HEK293 (cell line): ENCODE data around the gene SRD5A1.

ENCODE experiments used
- CTCF ChIA-PET: fragments of 350-600 bp; formaldehyde crosslinking; extraction: SDS; loops from one replicate; lab custom pipeline; 2021; ENCODE audit warnings: antibody characterized with exemption; lab: Yijun Ruan, JAX
- POLR2A ChIA-PET: fragments of 300-600 bp; formaldehyde crosslinking; extraction: SDS; loops from one replicate; lab custom pipeline; 2020; ENCODE audit warnings: antibody characterized with exemption, inconsistent platforms; lab: Yijun Ruan, JAX
- H3K27ac ChIP-seq: fragments of 200-500 bp; sonication (Bioruptor generic); 2 replicates; pipeline ENCODE4 v1.5.1; 2014; ENCODE audit warnings: low read depth, low read length, control low read depth, inconsistent platforms; ENCODE audit errors: extremely low read depth
- H3K36me3 ChIP-seq, 2 experiments: fragments of 200-500 bp in 1 of 2; sonication (Bioruptor generic) in 1 of 2; 1 replicate in 1 of 2; 2 replicates in 1 of 2; pipeline ENCODE4 v1.5.1; 2014 to 2017; ENCODE audit warnings: inconsistent platforms in 2 of 2, low read length in 2 of 2; ENCODE audit not compliant: control insufficient read depth in 2 of 2, insufficient read depth in 1 of 2
- H3K4me1 ChIP-seq: fragments of 200-500 bp; sonication (Bioruptor generic); 2 replicates; pipeline ENCODE4 v1.5.1; 2014; ENCODE audit warnings: mild to moderate bottlenecking, low read length, inconsistent platforms; ENCODE audit not compliant: control insufficient read depth, insufficient read depth
- H3K4me3 ChIP-seq: 2 replicates; pipeline ENCODE4 v1.5.1; 2011; ENCODE audit warnings: low read depth, mild to moderate bottlenecking, control low read depth, low read length, moderate library complexity
- H3K9me3 ChIP-seq: fragments of 200-500 bp; sonication (Bioruptor generic); 2 replicates; pipeline ENCODE4 v1.5.1; 2014; ENCODE audit warnings: low read depth, low read length, inconsistent platforms; ENCODE audit not compliant: control insufficient read depth, insufficient read depth
- GFI1B ChIP-seq: fragments of 450-650 bp; formaldehyde crosslinking; IDR thresholded peaks from 2 replicates; pipeline ENCODE4 v1.5.1; 2016; ENCODE audit warnings: missing biosample characterization, missing genetic modification characterization
- KLF8 ChIP-seq: fragments of 450-650 bp; formaldehyde crosslinking; IDR thresholded peaks from 2 replicates; pipeline ENCODE4 v1.5.1; 2016; ENCODE audit warnings: missing biosample characterization, missing genetic modification characterization
- SETDB1 ChIP-seq: IDR thresholded peaks from one replicate; pipeline ENCODE4 v1.6.1; 2017; ENCODE audit warnings: mild to moderate bottlenecking, low read length, moderate library complexity, mixed read lengths; ENCODE audit not compliant: insufficient read length
- WT1 ChIP-seq: fragments of 450-650 bp; formaldehyde crosslinking; IDR thresholded peaks from 2 replicates; pipeline ENCODE4 v1.5.1; 2016; ENCODE audit warnings: missing biosample characterization, missing genetic modification characterization
- ZBTB48 ChIP-seq: fragments of 450-650 bp; formaldehyde crosslinking; IDR thresholded peaks from 2 replicates; pipeline ENCODE4 v1.5.1; 2016; ENCODE audit warnings: missing biosample characterization, missing genetic modification characterization
- ZBTB7A ChIP-seq: fragments of 450-650 bp; formaldehyde crosslinking; IDR thresholded peaks from 2 replicates; pipeline ENCODE4 v1.5.1; 2016; ENCODE audit warnings: low read depth, missing biosample characterization, missing genetic modification characterization
- ZNF175 ChIP-seq: fragments of 450-650 bp; formaldehyde crosslinking; IDR thresholded peaks from 2 replicates; pipeline ENCODE4 v1.5.1; 2016; ENCODE audit warnings: missing biosample characterization, missing genetic modification characterization
- ZNF223 ChIP-seq: fragments of 450-650 bp; formaldehyde crosslinking; IDR thresholded peaks from 2 replicates; pipeline ENCODE4 v1.5.1; 2016; ENCODE audit warnings: missing biosample characterization, missing genetic modification characterization
- ZNF274 ChIP-seq, 2 experiments: fragments of 200-500 bp in 1 of 2; fragments of 450-650 bp in 1 of 2; sonication (Bioruptor generic) in 1 of 2; formaldehyde crosslinking in 1 of 2; IDR thresholded peaks; 2 replicates each; pipeline versions ENCODE4 v1.5.1 to v1.6.1; 2014 to 2016; ENCODE audit warnings: borderline replicate concordance in 1 of 2, inconsistent platforms in 1 of 2, low read length in 1 of 2, missing biosample characterization in 1 of 2, missing genetic modification characterization in 1 of 2
- ZNF292 ChIP-seq: fragments of 450-650 bp; formaldehyde crosslinking; IDR thresholded peaks from 2 replicates; pipeline ENCODE4 v1.5.1; 2016; ENCODE audit warnings: low read depth, missing biosample characterization, missing genetic modification characterization, borderline replicate concordance
- ZNF311 ChIP-seq: fragments of 450-650 bp; formaldehyde crosslinking; IDR thresholded peaks from 2 replicates; pipeline ENCODE4 v1.5.1; 2017; ENCODE audit warnings: missing biosample characterization, missing genetic modification characterization, borderline replicate concordance
- ZNF433 ChIP-seq: fragments of 450-650 bp; formaldehyde crosslinking; IDR thresholded peaks from 2 replicates; pipeline ENCODE4 v1.5.1; 2016; ENCODE audit warnings: missing biosample characterization, missing genetic modification characterization, low read depth
- ZNF521 ChIP-seq: fragments of 450-650 bp; formaldehyde crosslinking; IDR thresholded peaks from 2 replicates; pipeline ENCODE4 v1.5.1; 2017; ENCODE audit warnings: missing biosample characterization, mild to moderate bottlenecking, missing genetic modification characterization
- ZNF600 ChIP-seq: fragments of 450-650 bp; formaldehyde crosslinking; IDR thresholded peaks from 2 replicates; pipeline ENCODE4 v1.5.1; 2016; ENCODE audit warnings: missing biosample characterization, missing genetic modification characterization
- ZNF639 ChIP-seq: fragments of 450-650 bp; formaldehyde crosslinking; IDR thresholded peaks from 2 replicates; pipeline ENCODE4 v1.5.1; 2016; ENCODE audit warnings: missing biosample characterization, missing genetic modification characterization
- ZNF660 ChIP-seq: fragments of 450-650 bp; IDR thresholded peaks from 2 replicates; pipeline ENCODE4 v1.5.1; 2018; ENCODE audit warnings: missing biosample characterization, mild to moderate bottlenecking, missing genetic modification characterization
- ZNF791 ChIP-seq: fragments of 450-650 bp; formaldehyde crosslinking; IDR thresholded peaks from 2 replicates; pipeline ENCODE4 v1.5.1; 2016; ENCODE audit warnings: missing biosample characterization, missing genetic modification characterization
- ZNF792 ChIP-seq: fragments of 450-650 bp; formaldehyde crosslinking; IDR thresholded peaks from 2 replicates; pipeline ENCODE4 v1.5.1; 2016; ENCODE audit warnings: missing biosample characterization, missing genetic modification characterization
- ZNF830 ChIP-seq: fragments of 450-650 bp; IDR thresholded peaks from 2 replicates; pipeline ENCODE4 v1.5.0; 2018; ENCODE audit warnings: missing biosample characterization, missing genetic modification characterization, low read depth, mild to moderate bottlenecking, moderate library complexity
- ZSCAN5A ChIP-seq: fragments of 450-650 bp; formaldehyde crosslinking; IDR thresholded peaks from 2 replicates; pipeline ENCODE4 v1.5.1; 2016; ENCODE audit warnings: missing biosample characterization, missing genetic modification characterization
- TF ChIP-seq, protein P1 (sequence below): fragments of 450-650 bp; formaldehyde crosslinking; IDR thresholded peaks from 2 replicates; pipeline ENCODE4 v1.5.1; 2017; ENCODE audit warnings: missing biosample characterization, missing genetic modification characterization
- TF ChIP-seq, protein P2 (sequence below): fragments of 450-650 bp; formaldehyde crosslinking; IDR thresholded peaks from 2 replicates; pipeline ENCODE4 v1.5.1; 2016; ENCODE audit warnings: missing biosample characterization, missing genetic modification characterization

The SRD5A1 gene

GRCh38 chr5:6682239-6682638, 49.0 kb downstream of the SRD5A1 start:
- POLR2A ChIA-PET, result interaction anchor here (0.6 kb wide), 1 partner anchor 1485 kb away, joined by 3 read pairs; no protein-coding TSS in a partner anchor
- CTCF ChIA-PET, result no interaction called here

DNA sequence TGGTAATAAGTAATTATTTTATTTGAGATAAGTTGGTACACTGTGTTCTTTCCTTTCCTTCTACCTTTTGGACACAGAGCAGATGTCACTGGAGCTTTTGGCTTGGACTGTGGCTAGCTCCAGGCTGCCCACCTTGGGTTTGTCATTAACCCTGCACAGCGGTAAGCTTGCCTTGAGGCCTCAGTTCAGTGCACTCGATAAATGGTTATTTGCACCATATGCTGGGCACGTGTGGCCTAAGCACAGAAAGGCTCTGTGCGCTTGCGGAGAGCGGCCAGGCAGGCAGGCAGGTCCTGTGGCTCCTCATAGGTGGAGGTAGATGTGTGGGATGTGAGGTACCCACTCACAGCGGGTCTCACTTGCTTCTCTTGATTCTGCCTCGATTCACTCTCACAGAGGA, 50.0 kb downstream of the SRD5A1 start:
- Histone ChIP-seq H3K4me1 (no peaks in the 10 kb centered on the region), H3K9me3 (no peaks in the 10 kb centered on the region), H3K4me3 (no peak overlapping the region), H3K36me3 (no peaks in the 10 kb centered on the region), H3K27ac (no peak overlapping the region)
- CTCF ChIA-PET, result no interaction called here
- no peak for TF ChIP-seq ZNF792
- no peak for TF ChIP-seq ZNF175 (tag by site-specific recombination)
- TF ChIP-seq, protein P1, sequence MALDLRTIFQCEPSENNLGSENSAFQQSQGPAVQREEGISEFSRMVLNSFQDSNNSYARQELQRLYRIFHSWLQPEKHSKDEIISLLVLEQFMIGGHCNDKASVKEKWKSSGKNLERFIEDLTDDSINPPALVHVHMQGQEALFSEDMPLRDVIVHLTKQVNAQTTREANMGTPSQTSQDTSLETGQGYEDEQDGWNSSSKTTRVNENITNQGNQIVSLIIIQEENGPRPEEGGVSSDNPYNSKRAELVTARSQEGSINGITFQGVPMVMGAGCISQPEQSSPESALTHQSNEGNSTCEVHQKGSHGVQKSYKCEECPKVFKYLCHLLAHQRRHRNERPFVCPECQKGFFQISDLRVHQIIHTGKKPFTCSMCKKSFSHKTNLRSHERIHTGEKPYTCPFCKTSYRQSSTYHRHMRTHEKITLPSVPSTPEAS (tag by site-specific recombination), result no peak
- TF ChIP-seq WT1 (tag by site-specific recombination), result no peak
- TF ChIP-seq KLF8, result no peak
- TF ChIP-seq SETDB1, result no peak
- POLR2A ChIA-PET, result no interaction called here

More at GRCh38 chr5:6682239-6682638, 49.0 kb downstream of the SRD5A1 start:
- no peak overlapping the region for H3K27ac ChIP-seq
- no peaks in the 10 kb centered on the region for H3K36me3 ChIP-seq
- H3K4me1 ChIP-seq, result no peaks in the 10 kb centered on the region
- H3K9me3 ChIP-seq, result no peaks in the 10 kb centered on the region
- H3K4me3 ChIP-seq, result no peak overlapping the region
- TF ChIP-seq ZNF433 (tag by site-specific recombination) (no peak), ZBTB7A (tag by site-specific recombination) (no peak), ZNF660 (no peak), WT1 (tag by site-specific recombination) (no peak), ZNF521 (tag by site-specific recombination) (no peak), ZNF311 (tag by site-specific recombination) (no peak), ZNF791 (tag by site-specific recombination) (no peak), ZNF639 (tag by site-specific recombination) (no peak), GFI1B (tag by site-specific recombination) (no peak), ZNF292 (tag by site-specific recombination) (no peak), ZNF600 (no peak), ZNF830 (tag by site-specific recombination) (no peak), ZNF274 (IDR thresholded peaks at IDR 0.05; ENCODE audit: low read length) (no peak), ZNF274 (tag by site-specific recombination; IDR thresholded peaks at IDR 0.05; ENCODE audit: borderline replicate concordance) (no peak), ZSCAN5A (tag by site-specific recombination) (no peak), ZBTB48 (tag by site-specific recombination) (no peak), ZNF223 (tag by site-specific recombination) (no peak)
- TF ChIP-seq, protein P2, sequence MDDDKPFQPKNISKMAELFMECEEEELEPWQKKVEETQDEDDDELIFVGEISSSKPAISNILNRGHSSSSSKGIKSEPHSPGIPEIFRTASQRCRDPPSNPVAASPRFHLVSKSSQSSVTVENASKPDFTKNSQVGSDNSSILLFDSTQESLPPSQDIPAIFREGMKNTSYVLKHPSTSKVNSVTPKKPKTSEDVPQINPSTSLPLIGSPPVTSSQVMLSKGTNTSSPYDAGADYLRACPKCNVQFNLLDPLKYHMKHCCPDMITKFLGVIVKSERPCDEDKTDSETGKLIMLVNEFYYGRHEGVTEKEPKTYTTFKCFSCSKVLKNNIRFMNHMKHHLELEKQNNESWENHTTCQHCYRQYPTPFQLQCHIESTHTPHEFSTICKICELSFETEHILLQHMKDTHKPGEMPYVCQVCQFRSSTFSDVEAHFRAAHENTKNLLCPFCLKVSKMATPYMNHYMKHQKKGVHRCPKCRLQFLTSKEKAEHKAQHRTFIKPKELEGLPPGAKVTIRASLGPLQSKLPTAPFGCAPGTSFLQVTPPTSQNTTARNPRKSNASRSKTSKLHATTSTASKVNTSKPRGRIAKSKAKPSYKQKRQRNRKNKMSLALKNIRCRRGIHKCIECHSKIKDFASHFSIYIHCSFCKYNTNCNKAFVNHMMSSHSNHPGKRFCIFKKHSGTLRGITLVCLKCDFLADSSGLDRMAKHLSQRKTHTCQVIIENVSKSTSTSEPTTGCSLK (tag by site-specific recombination), result no peak
- TF ChIP-seq, protein P1 (tag by site-specific recombination), result no peak
